GM12891 (cell line): ENCODE results near the gene SAMD8.

ENCODE experiments used
- POLR2A ChIP-seq: IDR thresholded peaks from 2 replicates; pipeline ENCODE4 v1.6.1; 2011; ENCODE audit warnings: low read depth, low read length, control low read depth
- POLR2AphosphoS5 ChIP-seq: IDR thresholded peaks from 2 replicates; pipeline ENCODE4 v1.6.1; 2011; ENCODE audit warnings: low read depth, low read length, control low read depth
- POU2F2 ChIP-seq: IDR thresholded peaks from 2 replicates; pipeline ENCODE4 v1.6.1; 2011; ENCODE audit warnings: low read depth, mild to moderate bottlenecking, control low read depth, low read length, moderate library complexity
- SPI1 ChIP-seq: IDR thresholded peaks from 2 replicates; pipeline ENCODE4 v1.6.1; 2011; ENCODE audit warnings: low read depth, low read length, control low read depth
- TAF1 ChIP-seq: IDR thresholded peaks from 2 replicates; pipeline ENCODE4 v1.6.1; 2011; ENCODE audit warnings: low read depth, low read length, control low read depth

DNA sequence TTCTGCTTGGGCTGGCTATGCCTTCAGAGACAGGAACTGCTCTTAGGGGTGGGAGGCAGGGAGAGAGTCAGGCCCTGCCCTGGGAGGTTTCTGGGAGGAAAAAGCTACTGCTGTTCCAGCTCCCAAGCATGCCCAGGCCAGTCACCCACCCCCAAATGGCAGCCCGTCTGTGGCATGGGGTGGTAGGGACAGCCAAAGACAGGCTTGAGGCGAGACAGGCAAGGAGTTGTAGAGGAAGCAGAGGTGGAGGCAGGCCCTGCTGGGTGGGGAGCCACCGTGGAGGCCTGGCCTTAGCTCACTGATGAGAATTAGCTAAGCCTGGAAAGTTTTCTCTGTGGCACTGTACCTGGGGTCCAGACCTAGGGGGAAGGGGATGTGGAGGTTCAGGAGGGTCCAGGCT, 6.6 kb upstream of the SAMD8 start:
- TF ChIP-seq POLR2A (no peak), POLR2AphosphoS5 (no peak), TAF1 (no peak), SPI1 (no peak), POU2F2 (no peak)
